GM21825 (cell line): ENCODE data around the gene PRPF6.
A peak's percentile ranks its signal among the peaks of the same experiment; 100 is the strongest.
"Not testable (repeated sequence)": the region's sequence is repeated elsewhere in the genome, so short reads cannot be mapped to it uniquely, and the experiment has no call there.

Source experiments
- ATAC-seq: cut with Tn5 transposase; IDR thresholded peaks from one replicate; pipeline ENCODE4 v1.9.1; 2021; ENCODE audit warnings: mild to moderate bottlenecking, moderate library complexity; ENCODE audit not compliant: unreplicated experiment

Gene PRPF6

GRCh38 chr20:64010711-64011237 lies 29.8 kb downstream of the PRPF6 start:
- peak; percentile 41 for ATAC-seq

- ATAC-seq, result peak; percentile 27
These were observed 30.4 kb downstream of the PRPF6 start for GRCh38 chr20:64011366-64011779.

GRCh38 chr20:64012385-64013154 lies 31.6 kb downstream of the PRPF6 start:
- not testable (repeated sequence) for ATAC-seq

GRCh38 chr20:64015635-64016034 lies 34.7 kb downstream of the PRPF6 start:
- ATAC-seq, result no peak

- ATAC-seq, result no peak
These were observed 40.4 kb downstream of the PRPF6 start for GRCh38 chr20:64021124-64021975.

- no peak for ATAC-seq
These were observed 41.9 kb downstream of the PRPF6 start for GRCh38 chr20:64022671-64023360.

- no peak for ATAC-seq
These were observed 42.6 kb downstream of the PRPF6 start for GRCh38 chr20:64023361-64024140.

- ATAC-seq, result no peak
These were observed 43.4 kb downstream of the PRPF6 start for GRCh38 chr20:64024141-64024990.

- no peak for ATAC-seq
These were observed 44.3 kb downstream of the PRPF6 start for GRCh38 chr20:64025101-64025825.

- no peak for ATAC-seq
These were observed 45.0 kb downstream of the PRPF6 start for GRCh38 chr20:64025826-64026412.

- ATAC-seq, result no peak
These were observed 47.2 kb downstream of the PRPF6 start for GRCh38 chr20:64027981-64028685.

- no peak for ATAC-seq
These were observed 48.6 kb downstream of the PRPF6 start for GRCh38 chr20:64029293-64030117.

- ATAC-seq, result no peak
These were observed 49.6 kb downstream of the PRPF6 start for GRCh38 chr20:64030371-64031134.

GRCh38 chr20:64031822-64032314 lies 50.9 kb downstream of the PRPF6 start:
- ATAC-seq, result no peak

- no peak for ATAC-seq
These were observed 52.0 kb downstream of the PRPF6 start for GRCh38 chr20:64032706-64033624.
